Mesodermal cell (in vitro differentiated cells): ENCODE results near the gene VSNL1.

Experiments used
- H3K27ac ChIP-seq: 2 replicates; pipeline ENCODE4 v1.7.0; 2013; ENCODE audit warnings: mild to moderate bottlenecking, low read depth, low read length, moderate library complexity; ENCODE audit not compliant: severe bottlenecking
- H3K36me3 ChIP-seq: 2 replicates; pipeline ENCODE4 v1.7.1; 2013; ENCODE audit warnings: mild to moderate bottlenecking, low read length, moderate library complexity; ENCODE audit not compliant: control insufficient read depth, insufficient read depth
- H3K4me1 ChIP-seq: one replicate; pipeline ENCODE4 v1.7.1; 2013; ENCODE audit warnings: mild to moderate bottlenecking, low read length; ENCODE audit not compliant: insufficient read depth, control insufficient read depth, poor library complexity, severe bottlenecking
- H3K4me3 ChIP-seq: 2 replicates; pipeline ENCODE4 v1.7.0; 2013; ENCODE audit warnings: low read length, control low read depth, mild to moderate bottlenecking; ENCODE audit not compliant: insufficient read depth, poor library complexity, severe bottlenecking; ENCODE audit errors: extremely low read depth
- H3K9me3 ChIP-seq: 2 replicates; pipeline ENCODE4 v1.7.1; 2013; ENCODE audit warnings: mild to moderate bottlenecking, low read length, moderate library complexity; ENCODE audit not compliant: control insufficient read depth
- WGBS, 2 experiments: methylation state at CpG; one replicate each; pipeline ENCODE4 v1.1.5; 2013; ENCODE audit warnings: missing lambda C conversion rate in 2 of 2; ENCODE audit not compliant: insufficient coverage in 2 of 2; 5-methylcytosine and 5-hydroxymethylcytosine counted together

VSNL1 gene

GRCh38 chr2:17646081-17646554 is 105.6 kb downstream of the VSNL1 start:
- H3K4me1 ChIP-seq, result peaks cover 16% of the 10 kb centered on the region
- 13% methylated on average over 1 to 2 of the region's 3 CpGs for WGBS, 2 experiments
- H3K27ac ChIP-seq, result no peak overlapping the region
- no peak overlapping the region for H3K4me3 ChIP-seq
- H3K36me3 ChIP-seq, result no peaks in the 10 kb centered on the region
- H3K9me3 ChIP-seq, result no peaks in the 10 kb centered on the region

GRCh38 chr2:17646838-17647701 is 106.6 kb downstream of the VSNL1 start:
- Histone ChIP-seq H3K9me3 (no peaks in the 10 kb centered on the region), H3K36me3 (no peaks in the 10 kb centered on the region), H3K4me1 (peaks cover 16% of the 10 kb centered on the region), H3K27ac (no peak overlapping the region), H3K4me3 (no peak overlapping the region)
- 88 to 100% methylated on average over 4 to 5 of the region's 5 CpGs for WGBS, 2 experiments

- H3K36me3 ChIP-seq, result no peaks in the 10 kb centered on the region
- H3K27ac ChIP-seq, result no peak overlapping the region
- no peak overlapping the region for H3K4me3 ChIP-seq
- 88 to 91% methylated on average over 1 of the region's 1 CpG for WGBS, 2 experiments
- H3K9me3 ChIP-seq, result no peaks in the 10 kb centered on the region
- H3K4me1 ChIP-seq, result peaks cover 9% of the 10 kb centered on the region
These were observed 108.1 kb downstream of the VSNL1 start for GRCh38 chr2:17648581-17648980.

GRCh38 chr2:17649026-17649425 is 108.5 kb downstream of the VSNL1 start:
- WGBS, 2 experiments, result 91% methylated on average over 10 to 11 of the region's 11 CpGs
- Histone ChIP-seq H3K36me3 (no peaks in the 10 kb centered on the region), H3K4me1 (peaks cover 9% of the 10 kb centered on the region), H3K9me3 (no peaks in the 10 kb centered on the region), H3K27ac (no peak overlapping the region), H3K4me3 (no peak overlapping the region)

- no peak overlapping the region for H3K27ac ChIP-seq
- no peaks in the 10 kb centered on the region for H3K9me3 ChIP-seq
- WGBS, 2 experiments, result 86 to 87% methylated on average over 9 of the region's 9 CpGs
- H3K4me1 ChIP-seq, result no peaks in the 10 kb centered on the region
- peaks cover 8% of the 10 kb centered on the region for H3K36me3 ChIP-seq
- H3K4me3 ChIP-seq, result no peak overlapping the region
These were observed 112.3 kb downstream of the VSNL1 start for GRCh38 chr2:17652681-17653394.

- H3K4me3 ChIP-seq, result no peak overlapping the region
- no peak overlapping the region for H3K27ac ChIP-seq
- WGBS, 2 experiments, result no CpG with 5 or more reads among the region's 4 CpGs
- peaks cover 34% of the 10 kb centered on the region for H3K36me3 ChIP-seq
- no peaks in the 10 kb centered on the region for H3K4me1 ChIP-seq
- no peaks in the 10 kb centered on the region for H3K9me3 ChIP-seq
These were observed 117.3 kb downstream of the VSNL1 start for GRCh38 chr2:17657759-17658158.

GRCh38 chr2:17658251-17658843 is 117.9 kb downstream of the VSNL1 start:
- Histone ChIP-seq H3K36me3 (peaks cover 40% of the 10 kb centered on the region), H3K4me3 (no peak overlapping the region), H3K9me3 (no peaks in the 10 kb centered on the region), H3K27ac (no peak overlapping the region), H3K4me1 (no peaks in the 10 kb centered on the region)
- WGBS, 2 experiments, result 74 to 84% methylated on average over 4 of the region's 6 CpGs

GRCh38 chr2:17660219-17660618 is 119.7 kb downstream of the VSNL1 start:
- Histone ChIP-seq H3K36me3 (peaks cover 45% of the 10 kb centered on the region), H3K4me3 (no peak overlapping the region), H3K27ac (no peak overlapping the region), H3K4me1 (no peaks in the 10 kb centered on the region), H3K9me3 (no peaks in the 10 kb centered on the region)
- 96 to 97% methylated on average over 3 of the region's 4 CpGs for WGBS, 2 experiments

GRCh38 chr2:17661460-17661859 is 121.0 kb downstream of the VSNL1 start:
- 84 to 100% methylated on average over 1 of the region's 1 CpG for WGBS, 2 experiments
- H3K4me3 ChIP-seq, result no peak overlapping the region
- no peaks in the 10 kb centered on the region for H3K4me1 ChIP-seq
- peaks cover 51% of the 10 kb centered on the region for H3K36me3 ChIP-seq
- H3K27ac ChIP-seq, result no peak overlapping the region
- no peaks in the 10 kb centered on the region for H3K9me3 ChIP-seq

- H3K27ac ChIP-seq, result no peak overlapping the region
- H3K4me1 ChIP-seq, result no peaks in the 10 kb centered on the region
- WGBS, 2 experiments, result no CpG with 5 or more reads among the region's 1 CpG
- no peak overlapping the region for H3K4me3 ChIP-seq
- H3K9me3 ChIP-seq, result no peaks in the 10 kb centered on the region
- peaks cover 53% of the 10 kb centered on the region for H3K36me3 ChIP-seq
These were observed 122.2 kb downstream of the VSNL1 start for GRCh38 chr2:17662723-17663122.
